ENCODE data around the gene TMEM170A. TPM values are rescaled to one million over a fixed set of nuclear protein-coding genes. Genes with fewer than 3 reads are reported as not detected.

TMEM170A gene
- total and polyA plus RNA-seq, 2 of the 13 experiments (the other 11 are each of a cell fraction or from before 2014, with no cell fraction given): 35.7 to 39.7 TPM

GRCh38 chr16:75463389-75464121 is 934 bp downstream of the TMEM170A start (continued):
- peak; percentile 25; the same call in 1 of the 2 replicates for TF ChIP-seq HOXD1 (CRISPR knock-in tag; IDR thresholded peaks at IDR 0.05)
- peak; percentile 49; the same call in 1 of the 2 replicates for TF ChIP-seq ZZZ3 (CRISPR knock-in tag; IDR thresholded peaks at IDR 0.05; ENCODE audit: borderline replicate concordance)
- 0 out of 2 replicates have a peak, but pooled peaks have one; percentile 49 for TF ChIP-seq ZNF160 (CRISPR knock-in tag; IDR thresholded peaks at IDR 0.05)
- TF ChIP-seq ZNF773 (CRISPR knock-in tag; IDR thresholded peaks at IDR 0.05; ENCODE audit: borderline replicate concordance): peak; percentile 66; the same call in 1 of the 2 replicates
- peak; percentile 98; the same call in 1 of the 2 replicates for TF ChIP-seq FOXO4 (CRISPR knock-in tag; conservative IDR thresholded peaks at IDR 0.05)
- TF ChIP-seq BATF2 (CRISPR knock-in tag; IDR thresholded peaks at IDR 0.05): 0 out of 2 replicates have a peak, but pooled peaks have one; percentile 39
- peak; percentile 43; the same call in 1 of the 2 replicates for TF ChIP-seq KLF6 (CRISPR knock-in tag; IDR thresholded peaks at IDR 0.05)
- TF ChIP-seq FOXC1 (CRISPR knock-in tag; IDR thresholded peaks at IDR 0.05; ENCODE audit: borderline replicate concordance): 0 out of 2 replicates have a peak, but pooled peaks have one; percentile 43
- 0 out of 2 replicates have a peak, but pooled peaks have one; percentile 15 for TF ChIP-seq HOXA5 (CRISPR knock-in tag; IDR thresholded peaks at IDR 0.05)
- 0 out of 2 replicates have a peak, but pooled peaks have one; percentile 28 for TF ChIP-seq HNF1B (CRISPR knock-in tag; IDR thresholded peaks at IDR 0.05)
- 0 out of 2 replicates have a peak, but pooled peaks have one; percentile 24 for TF ChIP-seq PRDM15 (CRISPR knock-in tag; IDR thresholded peaks at IDR 0.05)
- TF ChIP-seq PBX3 (CRISPR knock-in tag; IDR thresholded peaks at IDR 0.05; ENCODE audit: borderline replicate concordance): 0 out of 2 replicates have a peak, but pooled peaks have one; percentile 52
- TF ChIP-seq ZNF256 (CRISPR knock-in tag; conservative IDR thresholded peaks at IDR 0.05): peak; percentile 63; the same call in 1 of the 2 replicates
- TF ChIP-seq ZNF768 (CRISPR knock-in tag; IDR thresholded peaks at IDR 0.05): peak; percentile 45; the same call in 1 of the 2 replicates
